HPDE6-E6E7 (cell line): ENCODE results near the gene HOXC13.

ENCODE experiments used
- DNase-seq: peaks from one replicate; pipeline ENCODE4 v3.0.0; 2011; ENCODE audit warnings: missing footprints; ENCODE audit errors: extremely low spot score

The HOXC13 gene

DNA sequence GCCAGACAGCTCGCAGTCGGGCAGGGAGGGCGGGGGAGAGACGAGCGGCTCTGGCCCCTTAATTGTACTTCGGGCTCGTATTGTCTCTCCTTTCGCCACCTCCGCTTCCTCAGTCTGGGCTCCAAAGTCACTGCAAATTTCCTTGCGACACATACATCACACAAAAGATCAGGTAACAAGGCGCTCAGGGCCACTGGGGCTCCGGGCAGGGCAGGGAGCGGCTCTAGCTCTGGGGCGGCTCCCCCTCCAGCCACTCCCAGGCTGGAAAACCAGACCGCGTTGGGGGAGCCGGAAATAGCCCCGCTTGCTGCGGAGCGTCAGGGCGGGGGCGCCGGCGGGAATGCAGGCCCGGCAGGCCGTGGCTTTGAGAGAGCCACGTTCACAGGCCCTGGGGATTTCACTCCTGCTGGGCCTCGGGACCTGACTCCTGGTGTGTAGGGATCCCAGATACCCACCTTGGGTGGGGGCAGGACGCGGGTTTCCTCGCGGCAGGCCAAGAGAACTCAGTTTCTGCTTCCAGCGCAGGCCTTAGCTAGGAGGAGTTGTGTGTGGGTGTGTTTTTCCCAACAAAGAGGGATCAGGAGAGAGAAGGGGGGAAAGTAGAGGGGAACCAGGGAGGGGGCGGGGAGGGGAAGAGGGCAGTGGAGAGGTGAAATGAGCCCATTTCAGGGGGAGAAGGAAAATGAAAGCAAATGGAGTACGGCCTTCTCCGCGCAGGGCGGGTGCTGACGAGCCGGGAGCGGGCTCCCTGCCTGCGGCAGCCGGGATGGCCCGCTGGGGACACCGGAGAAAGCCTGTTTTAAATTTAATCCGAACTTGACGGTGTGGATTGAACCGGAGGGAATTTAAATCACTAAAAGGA, 57.0 kb downstream of the HOXC13 start:
- no peak for DNase-seq
